ENCODE data around the gene MOK.

MOK gene

DNA sequence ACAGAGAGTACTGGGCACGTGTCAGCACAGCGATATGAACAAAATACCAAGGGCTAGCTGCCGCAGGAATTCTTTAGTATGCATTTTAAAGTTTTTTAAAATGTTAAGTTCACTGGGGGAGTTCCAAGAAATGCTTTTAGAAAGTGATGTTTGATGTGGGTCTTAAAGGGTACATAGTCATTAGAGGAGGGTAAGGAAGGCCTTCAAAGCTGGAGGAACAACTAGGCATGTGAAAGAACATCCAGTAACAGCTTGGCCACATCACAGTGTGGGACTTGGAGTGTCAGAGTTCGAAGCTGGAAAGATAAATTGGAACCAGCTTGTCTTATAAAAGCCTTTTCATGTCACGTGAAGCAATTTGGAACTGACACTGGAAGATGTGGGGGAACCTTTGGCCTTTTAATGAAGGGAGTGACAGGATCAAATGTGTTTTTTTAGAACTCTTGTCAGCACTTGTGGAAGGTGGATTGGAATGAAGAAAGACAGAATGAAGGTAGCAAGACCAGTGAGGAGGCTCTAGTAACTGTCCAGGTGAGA lies 107.6 kb downstream of the MOK start:
- no peak for DNase-seq

DNA sequence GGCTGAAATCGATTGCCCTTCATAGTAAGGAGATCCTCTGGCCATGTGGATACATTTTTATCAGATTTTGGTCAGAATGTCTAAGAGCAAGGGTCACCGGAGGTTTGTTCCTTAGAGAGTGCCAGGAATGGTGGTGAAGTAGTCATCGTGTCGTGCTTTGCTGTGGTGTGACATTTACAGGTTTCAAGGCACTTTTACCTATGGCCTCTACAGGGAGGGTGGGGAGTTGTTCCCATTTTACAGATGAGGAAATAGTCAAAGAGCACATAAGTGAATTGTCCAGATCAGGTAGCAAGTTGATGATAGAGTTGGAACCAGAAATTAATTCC lies 108.1 kb downstream of the MOK start:
- DNase-seq: no peak

GRCh38 chr14:102196039-102196901 lies 108.7 kb downstream of the MOK start:
- DNase-seq: no peak

DNA sequence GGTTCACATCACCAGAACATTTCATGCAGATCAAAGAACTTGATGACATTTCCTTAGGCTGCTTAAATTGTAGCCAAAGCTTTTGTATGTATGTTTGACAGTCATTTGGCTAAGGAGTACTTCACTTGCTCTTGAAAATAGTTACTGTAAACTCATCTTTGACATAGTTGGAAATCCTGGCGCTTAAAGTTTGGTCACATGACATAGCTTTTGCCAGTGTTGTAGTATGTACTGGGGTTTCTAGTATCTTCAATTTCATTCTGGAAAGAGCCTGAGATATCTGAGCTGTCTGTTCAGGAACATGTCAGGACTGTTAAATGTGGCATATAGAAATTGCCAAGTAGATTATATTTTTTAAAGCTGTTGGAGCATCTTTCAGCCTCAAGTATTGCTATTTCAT lies 109.5 kb downstream of the MOK start:
- no peak for DNase-seq

GRCh38 chr14:102194856-102195255 lies 110.1 kb downstream of the MOK start:
- no peak for DNase-seq

DNA sequence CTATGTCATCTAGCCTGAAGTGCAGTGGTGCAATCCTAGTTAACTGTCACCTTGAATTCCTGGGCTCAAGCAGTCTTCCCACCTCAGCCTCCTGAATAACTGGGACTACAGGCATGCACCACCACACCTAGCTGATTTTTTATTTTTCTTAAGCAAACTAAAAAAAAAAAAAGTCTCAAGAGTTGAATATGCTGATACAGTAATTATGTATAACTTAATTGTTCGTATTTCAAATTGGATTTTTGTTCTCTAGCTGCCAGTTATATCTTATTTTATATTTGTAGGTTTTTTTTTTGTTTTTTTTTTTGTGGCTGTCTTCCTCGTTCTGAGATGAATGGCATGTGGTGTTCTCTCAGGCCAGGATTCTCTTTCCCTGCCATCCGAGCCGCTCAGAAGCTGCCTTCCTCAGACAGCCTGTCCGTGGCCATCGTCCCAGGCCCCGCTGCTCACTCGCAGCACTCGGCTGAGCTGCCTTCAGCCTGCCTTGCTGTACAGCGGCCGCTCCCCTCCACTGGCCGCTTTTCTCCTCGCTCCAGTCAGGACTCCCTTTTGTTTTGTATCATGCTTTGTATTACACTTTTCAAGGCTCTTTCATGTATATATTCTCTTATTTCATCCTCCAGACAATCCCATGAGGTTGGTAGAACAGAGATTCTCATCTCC lies 112.0 kb downstream of the MOK start:
- no peak for DNase-seq

- DNase-seq: no peak
Observed at GRCh38 chr14:102189874-102190273, 115.1 kb downstream of the MOK start.

DNA sequence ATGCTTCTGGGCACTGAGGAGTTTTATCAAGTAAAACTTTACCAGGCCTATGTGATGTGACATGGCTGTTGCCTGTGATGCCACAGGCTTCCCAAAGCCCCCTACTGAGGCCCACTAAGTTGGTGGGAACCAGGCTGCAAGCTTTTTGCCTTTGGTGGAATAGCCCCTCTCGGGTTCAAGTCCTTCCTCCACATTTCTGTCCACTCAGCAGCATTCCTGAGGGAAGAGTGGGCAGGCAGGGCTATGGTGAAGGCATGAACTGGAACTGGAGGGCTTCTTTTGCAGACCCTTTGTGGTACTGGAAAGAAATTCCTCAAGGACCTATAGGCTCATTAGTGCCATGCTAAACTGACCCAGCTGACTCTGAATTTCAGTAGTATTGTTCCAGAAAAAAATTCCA lies 116.8 kb downstream of the MOK start:
- DNase-seq: no peak

DNA sequence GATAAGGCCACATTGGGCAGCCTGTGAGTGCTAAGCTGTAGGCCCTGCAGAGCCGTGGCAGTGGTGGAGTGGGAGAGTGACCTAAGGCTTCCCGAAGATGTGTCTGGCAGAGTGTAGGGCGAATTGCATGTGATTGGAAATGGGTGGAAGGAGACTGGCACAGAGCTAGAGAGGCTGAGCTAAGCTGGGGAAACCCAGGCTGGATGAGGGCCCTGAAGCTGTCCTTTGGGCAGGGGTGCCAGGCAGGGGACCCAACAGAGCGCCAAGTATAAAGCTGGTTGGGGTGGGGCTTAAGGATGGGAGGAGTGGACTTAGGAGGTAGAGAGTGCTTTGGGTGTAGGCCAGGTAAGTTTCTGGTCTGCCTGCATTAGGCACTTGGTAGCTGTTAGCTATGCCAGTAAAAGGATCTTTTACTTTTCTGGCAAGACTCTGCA lies 117.4 kb downstream of the MOK start:
- no peak for DNase-seq

- DNase-seq: no peak
Observed at GRCh38 chr14:102187044-102187443, 117.9 kb downstream of the MOK start.

- no peak for DNase-seq
Observed at GRCh38 chr14:102185360-102185759, 119.6 kb downstream of the MOK start.

DNA sequence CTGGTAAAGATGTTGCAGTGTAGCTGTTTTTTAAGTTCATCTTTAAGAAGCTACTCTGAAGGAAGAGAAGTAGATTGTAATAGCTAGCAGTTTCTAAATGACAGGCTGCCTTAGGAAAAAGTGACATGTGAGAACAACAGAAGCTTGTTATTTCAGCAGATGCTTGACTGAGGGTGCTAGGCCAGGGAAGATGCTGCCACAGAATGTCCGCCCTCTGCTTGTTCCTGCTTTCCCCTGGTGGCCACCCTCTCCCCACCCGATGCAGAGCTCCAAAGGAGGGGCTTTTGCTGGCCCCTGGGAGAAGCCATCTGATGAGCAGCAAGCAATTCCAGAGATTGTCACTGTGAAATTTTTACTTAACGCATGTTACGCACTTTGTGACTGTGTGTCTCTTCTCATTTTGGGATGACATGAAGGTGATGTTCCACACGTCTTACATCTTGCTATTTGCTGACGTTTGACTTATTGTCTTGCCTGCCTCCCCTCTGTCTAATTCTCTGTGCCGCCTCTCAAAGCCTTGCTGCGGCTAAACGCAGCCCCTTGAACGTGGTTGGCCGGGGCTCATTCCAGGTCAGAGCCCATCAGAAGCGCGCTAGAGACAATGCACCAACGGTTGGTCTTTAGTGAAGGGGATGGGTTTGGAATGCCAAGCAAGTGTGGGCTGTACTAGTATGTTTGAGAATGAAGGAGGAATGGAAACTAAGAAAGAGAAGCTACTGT lies 120.5 kb downstream of the MOK start:
- DNase-seq: no peak

GRCh38 chr14:102183886-102184285 lies 121.1 kb downstream of the MOK start:
- no peak for DNase-seq

DNA sequence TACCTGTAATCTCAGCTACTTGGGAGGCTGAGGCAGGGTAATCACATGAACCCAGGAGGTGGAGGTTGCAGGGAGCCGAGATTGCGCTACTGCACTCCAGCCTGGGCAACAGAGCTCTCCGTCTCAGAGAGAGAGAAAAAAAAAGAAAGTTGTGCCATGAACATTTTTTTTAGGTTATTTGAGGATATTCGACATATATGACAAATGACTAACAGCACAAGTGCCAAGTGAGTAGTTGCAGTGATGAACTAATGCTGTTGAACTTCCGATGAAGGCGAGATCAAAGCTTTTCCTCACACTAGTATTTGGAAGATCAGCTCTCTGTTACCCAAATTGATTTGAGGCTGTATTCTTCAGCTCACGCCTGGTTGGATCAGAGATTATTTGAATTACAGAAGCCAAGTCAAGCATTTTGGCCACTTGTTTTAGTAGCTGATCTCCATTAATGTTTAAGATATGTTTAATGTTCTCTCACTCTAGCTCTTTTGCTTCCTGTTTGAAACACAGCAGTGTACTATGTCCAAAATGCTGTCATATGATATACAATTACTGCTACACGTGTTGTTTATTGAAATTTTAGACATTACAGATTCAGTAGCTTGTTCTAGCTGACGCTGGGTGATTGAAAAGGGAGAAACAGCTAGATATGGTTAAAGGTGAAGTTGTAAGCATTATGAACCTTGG lies 121.9 kb downstream of the MOK start:
- no peak for DNase-seq

GRCh38 chr14:102182190-102182589 lies 122.8 kb downstream of the MOK start:
- DNase-seq: no peak

DNA sequence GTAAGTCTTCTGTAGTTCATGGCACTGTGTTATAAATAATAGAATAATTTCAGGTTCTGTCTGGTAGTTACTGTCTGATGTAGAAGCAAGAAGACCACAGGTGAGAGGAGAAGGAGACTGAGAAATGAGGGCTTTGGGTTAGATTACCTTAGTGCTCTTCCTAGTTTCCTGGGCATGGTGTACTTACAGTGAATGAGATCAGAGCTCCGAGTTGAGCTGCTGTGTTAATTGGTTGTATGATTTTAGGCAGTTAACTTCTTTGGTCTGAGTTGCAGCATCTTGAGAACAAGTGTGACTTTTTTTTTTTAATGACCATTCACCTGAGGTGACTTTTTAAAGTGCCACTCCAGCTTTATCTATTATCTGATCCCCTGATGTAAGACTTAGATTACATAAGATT lies 123.8 kb downstream of the MOK start:
- DNase-seq: no peak

DNA sequence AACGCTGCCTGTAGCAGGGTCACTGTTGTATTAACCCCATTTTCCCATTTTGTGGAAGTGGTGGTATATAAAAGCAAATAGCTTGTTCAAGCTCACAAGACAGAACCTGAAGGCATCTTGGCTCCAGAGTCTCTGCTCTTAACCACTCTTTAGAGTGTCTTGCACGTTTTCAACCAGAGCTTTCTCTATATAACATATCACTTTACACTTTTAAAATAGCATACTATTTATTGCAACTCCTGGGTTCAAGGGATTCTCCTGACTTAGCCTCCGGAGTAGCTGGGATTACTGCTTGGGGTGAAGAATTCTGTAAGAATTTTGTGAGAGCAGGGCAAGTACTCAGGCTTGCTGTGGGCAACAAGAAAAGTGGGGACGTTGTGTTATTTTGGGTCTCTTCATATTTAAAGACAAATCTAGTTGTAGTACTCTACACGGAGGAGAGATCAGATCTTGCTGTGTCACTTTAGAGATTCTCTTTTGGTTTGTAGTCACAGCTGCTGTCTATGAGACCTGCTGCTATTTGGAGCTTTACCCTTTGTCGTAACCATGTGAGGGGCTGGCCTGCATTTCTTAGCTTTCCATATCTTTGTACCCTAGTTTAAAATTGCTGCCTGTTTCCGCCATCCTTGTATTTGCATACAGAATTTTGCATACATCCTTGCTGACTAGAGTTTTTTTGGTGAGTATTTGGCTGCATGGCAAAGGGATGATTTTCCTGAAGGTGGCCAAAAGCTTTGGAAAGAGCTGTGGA lies 124.5 kb downstream of the MOK start:
- DNase-seq: no peak
